Esophagus muscularis mucosa (tissue), 4 donors: ENCODE results near the gene CD40LG. TPM values are rescaled to one million over a fixed set of nuclear protein-coding genes. Genes with fewer than 3 reads are reported as not detected.

Experiments
- DNase-seq: peaks from one replicate; pipeline ENCODE4 v3.0.0-alpha.2; 2017; ENCODE audit errors: extremely low spot score
- H3K27ac ChIP-seq, 4 donors: fragments of 200-600 bp; sonication (generic); replicated peaks in 1 of 4; 1 replicate in 3 of 4; 2 replicates in 1 of 4; pipeline ENCODE4 v1.5.1; 2016 to 2019; ENCODE audit warnings: mild to moderate bottlenecking in 1 of 4
- H3K27me3 ChIP-seq, 4 donors: fragments of 200-600 bp; sonication (generic); one replicate each; pipeline versions ENCODE4 v1.5.1 to v1.6.0; 2016 to 2019
- H3K36me3 ChIP-seq, 4 donors: fragments of 200-600 bp; sonication (generic); one replicate each; pipeline ENCODE4 v1.5.1; 2016 to 2019
- H3K4me1 ChIP-seq, 4 donors: fragments of 200-600 bp; sonication (generic); one replicate each; pipeline ENCODE4 v1.5.1; 2016 to 2019
- H3K4me3 ChIP-seq, 4 donors: fragments of 200-600 bp; sonication (generic); 1 replicate in 2 of 4; 2 replicates in 2 of 4; pipeline ENCODE4 v1.5.1; 2016 to 2019; ENCODE audit warnings: mild to moderate bottlenecking in 4 of 4, moderate library complexity in 1 of 4
- H3K9me3 ChIP-seq, 4 donors: fragments of 200-600 bp; sonication (generic); 1 replicate in 3 of 4; 2 replicates in 1 of 4; pipeline ENCODE4 v1.5.1; 2016 to 2019
- CTCF ChIP-seq, 3 experiments: fragments of 200-600 bp in 2 of 3; fragments of 450-650 bp in 1 of 3; sonication (generic) in 2 of 3; IDR thresholded peaks; one replicate each; pipeline ENCODE4 v1.5.1; 2017 to 2019; ENCODE audit warnings: antibody characterized with exemption in 3 of 3, mild to moderate bottlenecking in 2 of 3, moderate library complexity in 1 of 3
- EP300 ChIP-seq: sonication (generic); formaldehyde crosslinking; IDR thresholded peaks from one replicate; pipeline ENCODE4 v1.6.1; 2017; ENCODE audit warnings: antibody characterized with exemption
- POLR2A ChIP-seq: fragments of 450-650 bp; IDR thresholded peaks from one replicate; pipeline ENCODE4 v1.6.1; 2017; ENCODE audit warnings: antibody characterized with exemption, moderate library complexity, mild to moderate bottlenecking, low read depth
- POLR2AphosphoS5 ChIP-seq, 2 donors: sonication (generic); formaldehyde crosslinking; IDR thresholded peaks; one replicate each; pipeline ENCODE4 v1.6.1; 2017; ENCODE audit warnings: antibody characterized with exemption in 2 of 2
- WGBS: methylation state at CpG from one replicate; pipeline ENCODE4 v1.1.5; 2018; 5-methylcytosine and 5-hydroxymethylcytosine counted together
- intact Hi-C: fragments of 100-400 bp; cut with DNase I; formaldehyde crosslinking; loops from one replicate; pipeline ENCODE4 v1.15.1; 2023
- total RNA-seq, 4 donors: library from RNA; depleted of rRNA; stranded (reverse); fragments of >200 nt; gene quantifications; one replicate each; pipeline versions ENCODE4 v1.1.0 to v1.2.1, GENCODE V29; 2016

The CD40LG gene
- total RNA-seq, 4 donors from 2014 or later: 0.32 to 0.33 TPM; not detected in 2

DNA sequence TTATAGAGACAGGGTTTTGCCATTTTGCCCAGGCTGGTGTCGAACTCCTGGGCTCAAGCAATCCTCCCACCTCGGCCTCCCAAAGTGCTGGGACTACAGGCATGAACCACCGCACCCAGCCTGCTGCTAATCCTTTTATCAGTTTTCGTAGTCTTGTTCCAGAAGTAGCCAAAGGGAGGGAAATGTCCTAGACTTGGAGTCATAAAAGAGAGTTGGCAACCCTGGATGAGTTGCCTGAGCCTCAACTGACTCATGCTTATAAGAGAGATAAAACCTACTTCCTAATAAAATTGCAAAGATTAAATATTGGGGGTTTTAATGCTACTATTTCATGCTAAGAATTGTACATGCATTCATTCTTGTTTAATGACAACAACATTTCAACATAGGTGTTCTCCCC lies 44.3 kb downstream of the CD40LG start:
- Histone ChIP-seq H3K36me3 (peaks cover 0 to 15% (median 5%) of the 10 kb centered on the region in 4 donors), H3K4me1 (peaks cover 0 to 4% (median 0%) of the 10 kb centered on the region in 4 donors), H3K27me3 (no peaks in the 10 kb centered on the region), H3K4me3 (no peak overlapping the region), H3K27ac (no peak overlapping the region), H3K9me3 (no peaks in the 10 kb centered on the region)
- WGBS: 78% methylated on average over 4 of the region's 4 CpGs
- TF ChIP-seq EP300 (no peak), CTCF (IDR thresholded peaks at IDR 0.05) (no peak), POLR2AphosphoS5 (IDR thresholded peaks at IDR 0.05) (no peak), POLR2A (no peak)
- intact Hi-C loops: loop anchor here (10.0 kb wide), 1 partner anchor 667 kb away; no protein-coding TSS in a partner anchor
- no peak for DNase-seq

- Histone ChIP-seq H3K4me3 (no peak overlapping the region), H3K27ac (no peak overlapping the region), H3K4me1 (peaks cover 0 to 4% (median 0%) of the 10 kb centered on the region in 4 donors), H3K36me3 (peaks cover 0 to 9% (median 3%) of the 10 kb centered on the region in 4 donors), H3K27me3 (no peaks in the 10 kb centered on the region), H3K9me3 (no peaks in the 10 kb centered on the region)
- intact Hi-C loops: loop anchor here (10.0 kb wide), 1 partner anchor 670 kb away; no protein-coding TSS in a partner anchor
- 39% methylated on average over 8 of the region's 8 CpGs for WGBS
- TF ChIP-seq POLR2A: no peak
- TF ChIP-seq POLR2AphosphoS5 (IDR thresholded peaks at IDR 0.05): no peak
- TF ChIP-seq CTCF (IDR thresholded peaks at IDR 0.05): peak; percentile 51 to 53 (median 53)
- DNase-seq: no peak
These were observed 46.6 kb downstream of the CD40LG start for GRCh38 chrX:136694431-136695087.

- H3K36me3 ChIP-seq: no peaks in the 10 kb centered on the region
- no peak overlapping the region for H3K4me3 ChIP-seq
- TF ChIP-seq POLR2AphosphoS5 (IDR thresholded peaks at IDR 0.05) (no peak), POLR2A (no peak), EP300 (no peak), CTCF (IDR thresholded peaks at IDR 0.05) (no peak)
- intact Hi-C loops: loop anchor here (10.0 kb wide), 1 partner anchor 672 kb away; no protein-coding TSS in a partner anchor
- peaks cover 0 to 4% (median 0%) of the 10 kb centered on the region in 4 donors for H3K4me1 ChIP-seq
- no peaks in the 10 kb centered on the region for H3K27me3 ChIP-seq
- H3K27ac ChIP-seq: no peak overlapping the region
- WGBS: 38% methylated on average over 1 of the region's 1 CpG
- DNase-seq: no peak
- H3K9me3 ChIP-seq: no peaks in the 10 kb centered on the region
These were observed 49.2 kb downstream of the CD40LG start for GRCh38 chrX:136697156-136697555.

- Histone ChIP-seq H3K27me3 (no peaks in the 10 kb centered on the region), H3K4me3 (no peak overlapping the region), H3K27ac (no peak overlapping the region), H3K9me3 (no peaks in the 10 kb centered on the region), H3K4me1 (no peaks in the 10 kb centered on the region), H3K36me3 (peaks cover 0 to 22% (median 10%) of the 10 kb centered on the region in 4 donors)
- intact Hi-C loops: loop anchor here (5.0 kb wide), 1 partner anchor 219 kb away; no protein-coding TSS in a partner anchor
- WGBS: 71% methylated on average over 1 of the region's 1 CpG
- DNase-seq: no peak
- TF ChIP-seq CTCF (IDR thresholded peaks at IDR 0.05) (peak in 1 of 3 experiments; percentile 26), EP300 (no peak)
These were observed 60.4 kb downstream of the CD40LG start for GRCh38 chrX:136708348-136708747.

Other genes starting within 250 kb of the CD40LG start
- gene BRS3, start 160.2 kb upstream of the CD40LG start, total RNA-seq: not detected
- 10 to 100 TPM; 47.7 to 59.8 (median 55.4) TPM for gene HTATSF1, start 150.6 kb upstream of the CD40LG start, total RNA-seq
- gene VGLL1, start 115.9 kb upstream of the CD40LG start, total RNA-seq: not detected
- gene ARHGEF6, start 132.8 kb downstream of the CD40LG start, total RNA-seq: 10 to 100 TPM; 13.4 to 16.4 (median 15.0) TPM
- gene RBMX, start 232.6 kb downstream of the CD40LG start, total RNA-seq: 100 to 1,000 TPM; 126 to 219 (median 159) TPM